SH-SY5Y (cell line): ENCODE measurements around the gene DNAH10.

Source experiments
- GATA2 ChIP-seq: IDR thresholded peaks from 2 replicates; pipeline ENCODE4 v1.6.1; 2011; ENCODE audit warnings: mild to moderate bottlenecking, low read depth, low read length
- GATA3 ChIP-seq: IDR thresholded peaks from 2 replicates; pipeline ENCODE4 v1.6.1; 2011; ENCODE audit warnings: low read depth, mild to moderate bottlenecking, low read length, moderate library complexity

DNA sequence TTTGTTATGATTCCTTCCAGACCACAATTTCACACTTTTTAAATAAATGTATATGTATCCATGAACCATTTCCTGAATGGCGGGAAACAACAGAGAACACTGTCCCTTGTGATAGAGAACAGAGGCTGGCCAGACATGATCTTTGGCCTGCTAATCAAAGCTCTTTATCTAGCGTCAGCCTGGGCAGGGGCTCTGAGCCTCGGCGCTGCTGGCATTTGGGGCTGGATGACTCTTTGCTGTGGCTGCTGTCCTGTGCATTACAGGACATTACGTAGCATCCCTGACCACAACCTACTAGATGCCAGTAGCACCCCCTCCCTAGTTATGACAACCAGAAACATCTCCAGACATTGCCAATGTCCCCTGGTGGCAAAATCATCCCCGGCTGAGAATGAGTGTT is 77.7 kb downstream of the DNAH10 start:
- TF ChIP-seq GATA2 (peak; percentile 98), GATA3 (peak; percentile 93)
